GM19193 (cell line): ENCODE results near the gene TM9SF2.

Experiments used
- POLR2A ChIP-seq: IDR thresholded peaks from 4 replicates; pipeline ENCODE4 v1.6.1; 2011; ENCODE audit not compliant: insufficient read depth, insufficient read length; ENCODE audit errors: extremely low read depth

Gene TM9SF2

DNA sequence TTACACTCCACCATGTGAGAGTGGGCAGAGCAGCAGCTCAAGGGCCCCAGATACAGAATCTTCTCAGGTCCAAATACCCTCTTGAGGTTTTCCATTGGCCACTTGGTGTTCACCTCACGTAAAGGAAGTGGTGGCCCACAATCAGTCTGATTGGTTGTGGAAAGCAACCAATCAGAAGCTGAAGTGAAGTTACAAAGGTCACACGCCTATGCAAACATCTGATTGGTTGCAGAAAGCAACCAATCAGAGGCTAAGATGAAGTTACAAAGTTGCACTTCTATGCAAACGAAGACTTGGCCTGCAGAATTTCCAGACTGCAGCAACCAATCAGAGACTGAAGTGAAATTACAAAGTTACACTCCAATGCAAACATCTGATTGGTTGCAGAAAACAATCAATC lies 14.3 kb upstream of the TM9SF2 start:
- TF ChIP-seq POLR2A = no peak

GRCh38 chr13:99489028-99489427 lies 12.2 kb upstream of the TM9SF2 start:
- TF ChIP-seq POLR2A = no peak

DNA sequence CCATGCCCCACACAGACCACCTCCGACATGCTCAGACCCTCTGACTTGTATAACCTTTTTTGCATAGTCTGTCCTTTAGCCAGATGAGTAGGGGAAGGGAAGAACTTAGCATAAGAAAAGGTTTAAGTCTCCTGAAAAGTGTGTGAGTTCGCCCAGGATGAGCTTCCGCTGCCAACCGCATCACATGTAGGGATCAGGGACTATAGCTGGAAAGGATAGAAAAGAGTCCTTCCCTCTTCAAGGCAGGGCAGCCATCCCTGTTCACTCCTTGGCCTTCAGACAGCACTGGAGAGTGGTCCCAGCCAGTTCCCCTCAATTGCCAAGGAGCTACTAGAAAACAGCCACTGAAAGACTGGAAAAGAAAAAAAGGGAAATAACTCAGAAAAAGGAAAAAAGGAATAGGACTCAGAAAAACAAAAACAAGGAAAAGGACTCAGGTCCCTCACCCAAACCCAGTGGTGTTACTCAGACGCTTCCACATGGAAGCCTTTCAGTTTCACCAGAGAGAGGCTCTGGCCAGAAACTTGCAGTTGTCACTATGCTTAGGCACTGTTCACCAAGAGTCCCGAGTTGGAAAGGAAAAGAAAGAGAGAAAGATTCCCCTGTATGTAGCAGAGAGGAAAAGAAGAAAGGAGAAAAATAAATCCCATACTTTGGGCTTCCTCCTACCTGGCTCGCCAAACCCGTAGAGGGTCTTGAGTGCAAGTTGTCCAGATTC lies 5.6 kb upstream of the TM9SF2 start:
- no peak for TF ChIP-seq POLR2A

GRCh38 chr13:99496184-99497142 lies 4.8 kb upstream of the TM9SF2 start:
- TF ChIP-seq POLR2A = no peak

GRCh38 chr13:99498171-99499161 lies 2.8 kb upstream of the TM9SF2 start:
- TF ChIP-seq POLR2A = peak; percentile 74

- no peak for TF ChIP-seq POLR2A
These were observed 461 bp upstream of the TM9SF2 start for GRCh38 chr13:99500839-99501183.

DNA sequence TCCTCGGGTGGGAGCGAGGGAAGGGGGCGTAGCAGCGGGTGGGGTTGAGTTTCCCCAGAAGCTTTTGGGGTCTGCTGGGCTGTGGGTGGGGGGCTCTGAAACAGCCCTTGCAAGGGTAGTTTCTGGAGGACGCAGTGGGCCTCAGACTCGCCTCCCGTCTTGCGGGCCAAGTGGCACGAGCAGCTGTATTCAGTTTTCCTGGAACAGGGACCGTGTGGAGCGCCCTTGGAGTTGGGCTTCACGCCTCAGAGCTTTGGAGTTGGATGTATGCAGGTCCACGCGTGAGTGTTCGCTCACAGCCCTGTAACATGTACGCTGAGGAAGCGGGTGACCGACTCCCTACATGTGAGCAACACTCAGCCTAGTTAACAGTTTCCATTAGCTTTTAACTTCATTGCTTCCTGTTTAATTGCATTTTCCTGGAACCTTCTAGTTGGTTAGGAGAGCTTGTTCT lies 603 bp downstream of the TM9SF2 start:
- TF ChIP-seq POLR2A = no peak

- TF ChIP-seq POLR2A = no peak
These were observed 4.6 kb downstream of the TM9SF2 start for GRCh38 chr13:99505814-99506269.

DNA sequence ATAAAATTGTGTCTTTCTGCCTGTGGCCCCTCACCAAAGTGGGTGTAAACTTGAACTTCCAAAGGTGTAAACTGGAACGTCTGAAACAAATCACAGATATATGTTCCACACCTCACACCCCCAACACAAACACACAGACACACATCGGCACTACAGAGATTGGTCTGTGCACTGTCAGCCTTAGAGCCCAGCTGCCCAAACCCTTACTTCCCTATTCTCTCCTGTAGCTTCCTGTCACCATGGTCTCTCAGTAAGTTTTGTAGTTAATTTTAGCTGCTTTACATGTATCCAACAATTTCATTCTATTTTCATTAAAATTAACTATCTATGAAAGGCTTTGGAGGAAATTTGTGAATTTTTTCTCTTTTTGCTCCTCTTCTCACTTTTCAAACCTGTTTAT lies 5.4 kb downstream of the TM9SF2 start:
- no peak for TF ChIP-seq POLR2A

GRCh38 chr13:99507054-99507453 lies 5.8 kb downstream of the TM9SF2 start:
- TF ChIP-seq POLR2A = no peak

DNA sequence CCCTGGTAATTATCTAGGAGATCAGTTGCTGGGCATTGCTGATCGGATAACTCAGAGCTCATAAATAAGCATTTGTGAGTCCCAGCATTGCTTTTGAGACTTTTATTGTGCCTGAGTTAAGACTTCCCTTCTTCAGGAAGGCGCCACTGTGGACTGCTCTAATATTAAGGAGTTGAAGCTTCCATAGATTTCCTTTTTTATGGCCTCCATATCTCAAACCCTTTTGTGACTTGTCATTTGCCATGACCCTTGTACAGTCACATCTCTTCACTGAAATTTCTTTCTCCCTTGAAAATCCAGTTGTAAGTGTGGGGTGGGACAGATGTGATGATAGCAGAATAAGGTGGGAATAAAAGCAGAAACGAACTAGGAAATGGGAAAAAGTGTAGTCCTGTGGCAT lies 6.3 kb downstream of the TM9SF2 start:
- no peak for TF ChIP-seq POLR2A

DNA sequence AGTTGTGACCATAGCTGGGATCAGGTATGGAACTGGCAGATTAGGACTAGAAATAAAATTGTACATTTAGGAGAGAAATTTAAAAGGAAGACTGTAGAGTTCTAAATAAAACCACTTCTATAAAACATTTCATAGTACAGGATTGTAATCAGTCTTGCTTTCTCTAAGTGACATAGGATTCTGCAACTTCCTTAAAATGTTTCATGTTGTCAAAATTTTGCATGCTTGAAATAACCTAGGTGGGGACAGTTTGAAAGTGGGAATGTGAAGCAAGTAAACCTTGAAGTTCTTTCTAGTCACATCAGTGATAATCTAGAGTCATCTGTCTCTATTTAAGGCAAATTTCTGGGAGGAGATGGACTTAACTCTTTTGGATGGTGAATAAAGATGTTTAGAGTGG lies 6.7 kb downstream of the TM9SF2 start:
- TF ChIP-seq POLR2A = no peak

- no peak for TF ChIP-seq POLR2A
These were observed 8.2 kb downstream of the TM9SF2 start for GRCh38 chr13:99509479-99509878.

- TF ChIP-seq POLR2A = no peak
These were observed 13.5 kb downstream of the TM9SF2 start for GRCh38 chr13:99514801-99515200.
